MM.1S (cell line): ENCODE results near the gene RFX7.

Experiments used
- DNase-seq: peaks from one replicate; pipeline ENCODE4 v3.0.0-alpha.2; 2015
- H2AFZ ChIP-seq: fragments of 300-600 bp; sonication (generic); 2 replicates; pipeline ENCODE4 v1.6.0; 2016; ENCODE audit warnings: antibody characterized with exemption, low read length
- H3F3A ChIP-seq: fragments of 300-600 bp; sonication (generic); 2 replicates; pipeline ENCODE4 v1.6.1; 2016; ENCODE audit warnings: mild to moderate bottlenecking, antibody characterized with exemption, low read length, moderate library complexity, mixed read lengths; ENCODE audit not compliant: insufficient read depth
- H3K27ac ChIP-seq: fragments of 300-600 bp; sonication (generic); 2 replicates; pipeline ENCODE4 v1.5.1; 2016; ENCODE audit warnings: mild to moderate bottlenecking, low read length
- H3K27me3 ChIP-seq: fragments of 300-600 bp; sonication (generic); replicated peaks from 2 replicates; pipeline ENCODE4 v1.6.0; 2016; ENCODE audit warnings: low read length; ENCODE audit not compliant: insufficient read depth
- H3K36me3 ChIP-seq: fragments of 300-600 bp; sonication (generic); replicated peaks from 2 replicates; pipeline ENCODE4 v1.6.1; 2016; ENCODE audit warnings: mild to moderate bottlenecking, low read length, mixed read lengths; ENCODE audit not compliant: insufficient read depth
- H3K4me1 ChIP-seq: fragments of 300-600 bp; sonication (generic); 2 replicates; pipeline ENCODE4 v1.6.1; 2016; ENCODE audit warnings: low read length, mixed read lengths
- H3K4me2 ChIP-seq: fragments of 300-600 bp; sonication (generic); 2 replicates; pipeline ENCODE4 v1.6.0; 2016; ENCODE audit warnings: low read depth, low read length
- H3K4me3 ChIP-seq: fragments of 300-600 bp; sonication (generic); 2 replicates; pipeline ENCODE4 v1.5.1; 2016; ENCODE audit warnings: low read length, mixed read lengths
- H3K79me2 ChIP-seq: fragments of 300-600 bp; sonication (generic); 2 replicates; pipeline ENCODE4 v1.6.1; 2016; ENCODE audit warnings: mixed run types, low read length, mixed read lengths
- H3K9ac ChIP-seq: fragments of 300-600 bp; sonication (generic); 2 replicates; pipeline ENCODE4 v1.6.1; 2016; ENCODE audit warnings: low read length, mixed read lengths
- H3K9me2 ChIP-seq: fragments of 300-600 bp; sonication (generic); replicated peaks from 2 replicates; pipeline ENCODE4 v1.6.1; 2016; ENCODE audit warnings: mild to moderate bottlenecking, low read length, mixed read lengths; ENCODE audit not compliant: insufficient read depth
- H3K9me3 ChIP-seq: fragments of 300-600 bp; sonication (generic); replicated peaks from 2 replicates; pipeline ENCODE4 v1.6.1; 2016; ENCODE audit warnings: mild to moderate bottlenecking, low read length, mixed read lengths; ENCODE audit not compliant: insufficient read depth
- H4K20me1 ChIP-seq: fragments of 300-600 bp; sonication (generic); 2 replicates; pipeline ENCODE4 v1.6.1; 2016; ENCODE audit warnings: mild to moderate bottlenecking, low read length, moderate library complexity, mixed read lengths; ENCODE audit not compliant: insufficient read depth
- CTCF ChIP-seq: fragments of 300-600 bp; sonication (generic); IDR thresholded peaks from 2 replicates; pipeline ENCODE4 v1.5.1; 2016; ENCODE audit warnings: antibody characterized with exemption, low read length, mixed read lengths
- EZH2 ChIP-seq: fragments of 300-600 bp; sonication (generic); optimal IDR thresholded peaks from 2 replicates; pipeline ENCODE3; 2017; ENCODE audit warnings: low read depth, mild to moderate bottlenecking, antibody characterized with exemption, low read length, mixed read lengths
- EZH2phosphoT487 ChIP-seq: fragments of 300-600 bp; sonication (generic); IDR thresholded peaks from 2 replicates; pipeline ENCODE4 v1.6.1; 2018; ENCODE audit warnings: antibody characterized with exemption, low read length

The RFX7 gene

GRCh38 chr15:56225520-56225919, 18.2 kb downstream of the RFX7 start:
- no peak overlapping the region for H3K9ac ChIP-seq
- H4K20me1 ChIP-seq: no peaks in the 10 kb centered on the region
- H3K4me3 ChIP-seq: no peak overlapping the region
- no peaks in the 10 kb centered on the region for H3K27me3 ChIP-seq
- no peaks in the 10 kb centered on the region for H3K9me2 ChIP-seq
- H3F3A ChIP-seq: no peaks in the 10 kb centered on the region
- H3K4me2 ChIP-seq: no peak overlapping the region
- DNase-seq: no peak
- TF ChIP-seq CTCF (no peak), EZH2 (no peak)
- no peak overlapping the region for H2AFZ ChIP-seq
- 0 out of 2 replicates have a peak, but pooled peaks cover 6% of the 10 kb centered on the region for H3K36me3 ChIP-seq
- H3K79me2 ChIP-seq: peaks cover 68% of the 10 kb centered on the region
- no peaks in the 10 kb centered on the region; the same call in 1 of the 2 replicates for H3K9me3 ChIP-seq
- H3K4me1 ChIP-seq: no peaks in the 10 kb centered on the region
- no peak overlapping the region for H3K27ac ChIP-seq

- Histone ChIP-seq H2AFZ (no peak overlapping the region), H3K79me2 (peaks cover 59% of the 10 kb centered on the region), H3K36me3 (0 out of 2 replicates have a peak, but pooled peaks cover 3% of the 10 kb centered on the region)
Measured at GRCh38 chr15:56222302-56222701, 21.4 kb downstream of the RFX7 start.

GRCh38 chr15:56217341-56217740, 26.3 kb downstream of the RFX7 start:
- Histone ChIP-seq H3F3A (no peaks in the 10 kb centered on the region), H3K4me2 (no peak overlapping the region), H3K27me3 (no peaks in the 10 kb centered on the region), H3K4me1 (no peaks in the 10 kb centered on the region), H3K27ac (no peak overlapping the region), H3K4me3 (no peak overlapping the region), H3K79me2 (peaks cover 49% of the 10 kb centered on the region), H2AFZ (no peak overlapping the region), H3K36me3 (no peaks in the 10 kb centered on the region), H3K9me3 (no peaks in the 10 kb centered on the region), H3K9me2 (no peaks in the 10 kb centered on the region), H3K9ac (no peak overlapping the region), H4K20me1 (no peaks in the 10 kb centered on the region)
- no peak for DNase-seq
- TF ChIP-seq EZH2: no peak
- TF ChIP-seq CTCF: no peak
- no peak for TF ChIP-seq EZH2phosphoT487

More at GRCh38 chr15:56222302-56222701, 21.4 kb downstream of the RFX7 start:
- H3F3A ChIP-seq: no peaks in the 10 kb centered on the region
- no peak for TF ChIP-seq EZH2phosphoT487
- TF ChIP-seq CTCF: no peak
- no peak for TF ChIP-seq EZH2
- no peak overlapping the region for H3K4me2 ChIP-seq
- no peak for DNase-seq
- H3K9ac ChIP-seq: no peak overlapping the region
- no peak overlapping the region for H3K4me3 ChIP-seq
- no peaks in the 10 kb centered on the region for H3K27me3 ChIP-seq
- H3K9me3 ChIP-seq: no peaks in the 10 kb centered on the region
- no peaks in the 10 kb centered on the region for H3K4me1 ChIP-seq
- no peaks in the 10 kb centered on the region for H4K20me1 ChIP-seq
- H3K27ac ChIP-seq: no peak overlapping the region
- H3K9me2 ChIP-seq: no peaks in the 10 kb centered on the region
